Muscle layer of colon (tissue), 2 donors: ENCODE measurements around the gene CCDC188.

Source experiments
- H3K27ac ChIP-seq: one replicate; pipeline ENCODE4 v1.7.0; 2013; ENCODE audit warnings: low read depth, mild to moderate bottlenecking, low read length, moderate library complexity
- H3K27me3 ChIP-seq, 2 donors: one replicate each; pipeline ENCODE4 v1.7.0; 2013; ENCODE audit warnings: low read length in 2 of 2, mild to moderate bottlenecking in 2 of 2; ENCODE audit not compliant: insufficient read depth in 2 of 2, control insufficient read depth in 1 of 2
- H3K36me3 ChIP-seq: one replicate; pipeline ENCODE4 v1.7.0; 2013; ENCODE audit warnings: mild to moderate bottlenecking, low read length; ENCODE audit not compliant: insufficient read depth
- H3K4me1 ChIP-seq: one replicate; pipeline ENCODE4 v1.7.0; 2013; ENCODE audit warnings: mild to moderate bottlenecking, low read length; ENCODE audit not compliant: insufficient read depth
- H3K4me3 ChIP-seq, 2 donors: one replicate each; pipeline ENCODE4 v1.7.0; 2013; ENCODE audit warnings: low read length in 2 of 2, low read depth in 1 of 2, mild to moderate bottlenecking in 1 of 2, moderate library complexity in 1 of 2
- H3K9ac ChIP-seq: one replicate; pipeline ENCODE4 v1.7.0; 2013; ENCODE audit warnings: low read length
- H3K9me3 ChIP-seq: one replicate; pipeline ENCODE4 v1.7.0; 2013; ENCODE audit warnings: mild to moderate bottlenecking, low read length
- donor health status: abdominal sarcoma.
- donor health status: Adenocarcinoma of cecum.

The CCDC188 gene

GRCh38 chr22:20152464-20152890 lies 1.6 kb upstream of the CCDC188 start:
- no peak overlapping the region for H3K9ac ChIP-seq
- no peaks in the 10 kb centered on the region for H3K36me3 ChIP-seq
- H3K4me1 ChIP-seq = no peaks in the 10 kb centered on the region
- H3K9me3 ChIP-seq = no peaks in the 10 kb centered on the region
- no peak overlapping the region for H3K27ac ChIP-seq
- no peak overlapping the region for H3K4me3 ChIP-seq
- peaks cover 0 to 32% of the 10 kb centered on the region in 2 donors for H3K27me3 ChIP-seq

- no peaks in the 10 kb centered on the region for H3K36me3 ChIP-seq
- no peaks in the 10 kb centered on the region for H3K9me3 ChIP-seq
- no peak overlapping the region for H3K9ac ChIP-seq
- no peaks in the 10 kb centered on the region for H3K4me1 ChIP-seq
- H3K4me3 ChIP-seq = no peak overlapping the region
- no peak overlapping the region for H3K27ac ChIP-seq
- H3K27me3 ChIP-seq = peaks cover 0 to 23% of the 10 kb centered on the region in 2 donors
These were observed 377 bp upstream of the CCDC188 start for GRCh38 chr22:20151276-20151588.

- no peaks in the 10 kb centered on the region for H3K36me3 ChIP-seq
- no peak overlapping the region for H3K27ac ChIP-seq
- no peaks in the 10 kb centered on the region for H3K9me3 ChIP-seq
- H3K27me3 ChIP-seq = peaks cover 0 to 6% of the 10 kb centered on the region in 2 donors
- H3K4me3 ChIP-seq = no peak overlapping the region
- no peaks in the 10 kb centered on the region for H3K4me1 ChIP-seq
- no peak overlapping the region for H3K9ac ChIP-seq
These were observed 1.3 kb downstream of the CCDC188 start for GRCh38 chr22:20149257-20150250.

- H3K27me3 ChIP-seq = no peaks in the 10 kb centered on the region
- no peak overlapping the region for H3K27ac ChIP-seq
- H3K9ac ChIP-seq = no peak overlapping the region
These were observed 2.4 kb downstream of the CCDC188 start for GRCh38 chr22:20148414-20148813.

GRCh38 chr22:20147237-20147988 lies 3.4 kb downstream of the CCDC188 start:
- Histone ChIP-seq H3K9ac (no peak overlapping the region), H3K27me3 (no peaks in the 10 kb centered on the region), H3K9me3 (no peaks in the 10 kb centered on the region), H3K4me3 (no peak overlapping the region), H3K27ac (no peak overlapping the region), H3K4me1 (no peaks in the 10 kb centered on the region), H3K36me3 (no peaks in the 10 kb centered on the region)

More at GRCh38 chr22:20148414-20148813, 2.4 kb downstream of the CCDC188 start:
- H3K4me3 ChIP-seq = no peak overlapping the region
- H3K4me1 ChIP-seq = no peaks in the 10 kb centered on the region
- H3K36me3 ChIP-seq = no peaks in the 10 kb centered on the region
- H3K9me3 ChIP-seq = no peaks in the 10 kb centered on the region

GRCh38 chr22:20146777-20147176 lies 4.1 kb downstream of the CCDC188 start:
- Histone ChIP-seq H3K9ac (no peak overlapping the region), H3K9me3 (no peaks in the 10 kb centered on the region), H3K27me3 (no peaks in the 10 kb centered on the region), H3K36me3 (no peaks in the 10 kb centered on the region), H3K4me3 (no peak overlapping the region), H3K27ac (no peak overlapping the region), H3K4me1 (no peaks in the 10 kb centered on the region)

GRCh38 chr22:20145832-20146223 lies 5.0 kb downstream of the CCDC188 start:
- H3K27ac ChIP-seq = no peak overlapping the region
- H3K36me3 ChIP-seq = no peaks in the 10 kb centered on the region
- H3K4me1 ChIP-seq = no peaks in the 10 kb centered on the region

GRCh38 chr22:20145206-20145831 lies 5.5 kb downstream of the CCDC188 start:
- no peaks in the 10 kb centered on the region for H3K27me3 ChIP-seq
- H3K4me1 ChIP-seq = no peaks in the 10 kb centered on the region
- H3K27ac ChIP-seq = no peak overlapping the region
- H3K4me3 ChIP-seq = no peak overlapping the region
- no peak overlapping the region for H3K9ac ChIP-seq
- no peaks in the 10 kb centered on the region for H3K9me3 ChIP-seq
- H3K36me3 ChIP-seq = no peaks in the 10 kb centered on the region

More at GRCh38 chr22:20145832-20146223, 5.0 kb downstream of the CCDC188 start:
- Histone ChIP-seq H3K9me3 (no peaks in the 10 kb centered on the region), H3K9ac (no peak overlapping the region), H3K27me3 (no peaks in the 10 kb centered on the region), H3K4me3 (no peak overlapping the region)

- H3K36me3 ChIP-seq = no peaks in the 10 kb centered on the region
- no peaks in the 10 kb centered on the region for H3K27me3 ChIP-seq
- H3K9ac ChIP-seq = no peak overlapping the region
- H3K27ac ChIP-seq = no peak overlapping the region
- H3K4me3 ChIP-seq = no peak overlapping the region
- no peaks in the 10 kb centered on the region for H3K4me1 ChIP-seq
- H3K9me3 ChIP-seq = no peaks in the 10 kb centered on the region
These were observed 6.8 kb downstream of the CCDC188 start for GRCh38 chr22:20143883-20144665.

GRCh38 chr22:20142711-20143621 lies 7.9 kb downstream of the CCDC188 start:
- H3K9ac ChIP-seq = no peak overlapping the region
- H3K27me3 ChIP-seq = no peaks in the 10 kb centered on the region
- H3K27ac ChIP-seq = no peak overlapping the region
- H3K9me3 ChIP-seq = no peaks in the 10 kb centered on the region
- H3K36me3 ChIP-seq = no peaks in the 10 kb centered on the region
- no peak overlapping the region for H3K4me3 ChIP-seq
- H3K4me1 ChIP-seq = peaks cover 6% of the 10 kb centered on the region
